ENCODE measurements around the gene PLPPR3. TPM values are rescaled to one million over a fixed set of nuclear protein-coding genes. Genes with fewer than 3 reads are reported as not detected.
A peak's percentile ranks its signal among the peaks of the same experiment; 100 is the strongest.

Gene PLPPR3
- total and polyA plus RNA-seq, 4 donors: 3.1 TPM; not detected in 3

DNA sequence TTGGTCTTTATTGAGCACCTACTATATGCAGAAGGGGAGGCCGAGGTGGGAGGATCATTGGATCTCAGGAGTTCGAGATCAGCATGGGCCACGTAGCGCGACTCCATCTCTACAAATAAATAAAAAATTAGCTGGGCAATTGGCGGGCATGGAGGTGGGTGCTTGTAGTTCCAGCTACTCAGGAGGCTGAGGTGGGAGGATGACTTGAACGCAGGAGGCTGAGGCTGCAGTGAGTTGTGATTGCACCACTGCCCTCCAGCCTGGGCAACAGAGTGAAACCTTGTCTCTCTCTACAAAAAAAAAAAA is 41.5 kb upstream of the PLPPR3 start (continued):
- TF ChIP-seq, protein P1, sequence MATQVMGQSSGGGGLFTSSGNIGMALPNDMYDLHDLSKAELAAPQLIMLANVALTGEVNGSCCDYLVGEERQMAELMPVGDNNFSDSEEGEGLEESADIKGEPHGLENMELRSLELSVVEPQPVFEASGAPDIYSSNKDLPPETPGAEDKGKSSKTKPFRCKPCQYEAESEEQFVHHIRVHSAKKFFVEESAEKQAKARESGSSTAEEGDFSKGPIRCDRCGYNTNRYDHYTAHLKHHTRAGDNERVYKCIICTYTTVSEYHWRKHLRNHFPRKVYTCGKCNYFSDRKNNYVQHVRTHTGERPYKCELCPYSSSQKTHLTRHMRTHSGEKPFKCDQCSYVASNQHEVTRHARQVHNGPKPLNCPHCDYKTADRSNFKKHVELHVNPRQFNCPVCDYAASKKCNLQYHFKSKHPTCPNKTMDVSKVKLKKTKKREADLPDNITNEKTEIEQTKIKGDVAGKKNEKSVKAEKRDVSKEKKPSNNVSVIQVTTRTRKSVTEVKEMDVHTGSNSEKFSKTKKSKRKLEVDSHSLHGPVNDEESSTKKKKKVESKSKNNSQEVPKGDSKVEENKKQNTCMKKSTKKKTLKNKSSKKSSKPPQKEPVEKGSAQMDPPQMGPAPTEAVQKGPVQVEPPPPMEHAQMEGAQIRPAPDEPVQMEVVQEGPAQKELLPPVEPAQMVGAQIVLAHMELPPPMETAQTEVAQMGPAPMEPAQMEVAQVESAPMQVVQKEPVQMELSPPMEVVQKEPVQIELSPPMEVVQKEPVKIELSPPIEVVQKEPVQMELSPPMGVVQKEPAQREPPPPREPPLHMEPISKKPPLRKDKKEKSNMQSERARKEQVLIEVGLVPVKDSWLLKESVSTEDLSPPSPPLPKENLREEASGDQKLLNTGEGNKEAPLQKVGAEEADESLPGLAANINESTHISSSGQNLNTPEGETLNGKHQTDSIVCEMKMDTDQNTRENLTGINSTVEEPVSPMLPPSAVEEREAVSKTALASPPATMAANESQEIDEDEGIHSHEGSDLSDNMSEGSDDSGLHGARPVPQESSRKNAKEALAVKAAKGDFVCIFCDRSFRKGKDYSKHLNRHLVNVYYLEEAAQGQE (IDR thresholded peaks at IDR 0.05): no peak
- TF ChIP-seq YY1 (IDR thresholded peaks at IDR 0.05) (no peak), EGR1 (IDR thresholded peaks at IDR 0.05; ENCODE audit: low read depth in 2 of 2) (no peak), RAD21 (IDR thresholded peaks at IDR 0.05) (no peak), FOXA2 (IDR thresholded peaks at IDR 0.05) (no peak), TAF1 (conservative IDR thresholded peaks at IDR 0.05) (no peak)
- TF ChIP-seq, protein P2, sequence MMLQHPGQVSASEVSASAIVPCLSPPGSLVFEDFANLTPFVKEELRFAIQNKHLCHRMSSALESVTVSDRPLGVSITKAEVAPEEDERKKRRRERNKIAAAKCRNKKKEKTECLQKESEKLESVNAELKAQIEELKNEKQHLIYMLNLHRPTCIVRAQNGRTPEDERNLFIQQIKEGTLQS (IDR thresholded peaks at IDR 0.05): no peak

DNA sequence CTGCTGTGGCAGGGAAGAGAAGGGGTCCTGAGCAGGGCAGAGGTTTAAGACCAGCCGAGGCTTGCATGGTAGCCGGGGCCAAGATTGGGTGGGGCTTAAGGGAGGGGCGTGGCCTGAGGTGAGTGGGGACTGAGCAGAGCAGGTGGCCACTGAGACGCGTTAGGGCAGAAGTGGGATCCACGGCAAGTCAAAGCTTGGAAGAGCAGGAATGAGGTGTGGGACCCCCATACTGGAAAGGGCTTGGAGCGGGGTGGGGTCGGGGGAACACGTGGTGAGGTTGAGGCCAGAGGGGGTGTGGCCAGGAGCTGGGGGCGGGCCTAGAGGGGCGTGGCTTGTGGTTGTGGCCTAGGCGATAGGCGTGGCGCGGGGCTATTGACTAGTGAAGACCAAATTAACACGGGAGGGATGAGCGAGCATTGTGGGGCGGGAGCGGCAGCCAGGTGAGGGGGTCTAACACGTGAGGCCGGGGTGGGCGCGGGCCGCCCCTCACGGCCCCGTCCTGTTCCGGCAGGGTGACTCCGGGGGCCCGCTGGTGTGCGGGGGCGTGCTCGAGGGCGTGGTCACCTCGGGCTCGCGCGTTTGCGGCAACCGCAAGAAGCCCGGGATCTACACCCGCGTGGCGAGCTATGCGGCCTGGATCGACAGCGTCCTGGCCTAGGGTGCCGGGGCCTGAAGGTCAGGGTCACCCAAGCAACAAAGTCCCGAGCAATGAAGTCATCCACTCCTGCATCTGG is 41.0 kb upstream of the PLPPR3 start:
- DNase-seq (ENCODE audit: low spot score): peak; percentile 83
- Histone ChIP-seq H3K36me3 (ENCODE audit: control insufficient read depth in 4 of 4, insufficient read depth in 3 of 4, low read depth in 1 of 4, low read length in 3 of 4) (peaks cover 0 to 5% (median 2%) of the 10 kb centered on the region in 4 donors), H3K27ac (ENCODE audit: low read depth in 1 of 2, low read length in 2 of 2) (no peak overlapping the region), H3K4me1 (ENCODE audit: control insufficient read depth in 4 of 4, insufficient read depth in 4 of 4, low read length in 3 of 4) (peaks cover 0 to 20% (median 11%) of the 10 kb centered on the region in 4 donors), H3K9ac (ENCODE audit: low read depth in 1 of 2, low read length in 2 of 2) (no peak overlapping the region), H3K27me3 (ENCODE audit: control insufficient read depth in 4 of 4, insufficient read depth in 4 of 4, low read length in 3 of 4) (no peaks in the 10 kb centered on the region), H3K9me3 (ENCODE audit: control insufficient read depth in 4 of 4, low read length in 3 of 4) (peaks cover 0 to 1% (median 0%) of the 10 kb centered on the region in 4 donors), H3K4me3 (ENCODE audit: low read depth in 1 of 3, low read length in 3 of 3) (no peak overlapping the region)
- TF ChIP-seq GABPA (IDR thresholded peaks at IDR 0.05 in 1 of 2, conservative IDR thresholded peaks at IDR 0.05 in 1 of 2): no peak
- no peak for TF ChIP-seq HNF4A (conservative IDR thresholded peaks at IDR 0.05)
- TF ChIP-seq, protein P3, sequence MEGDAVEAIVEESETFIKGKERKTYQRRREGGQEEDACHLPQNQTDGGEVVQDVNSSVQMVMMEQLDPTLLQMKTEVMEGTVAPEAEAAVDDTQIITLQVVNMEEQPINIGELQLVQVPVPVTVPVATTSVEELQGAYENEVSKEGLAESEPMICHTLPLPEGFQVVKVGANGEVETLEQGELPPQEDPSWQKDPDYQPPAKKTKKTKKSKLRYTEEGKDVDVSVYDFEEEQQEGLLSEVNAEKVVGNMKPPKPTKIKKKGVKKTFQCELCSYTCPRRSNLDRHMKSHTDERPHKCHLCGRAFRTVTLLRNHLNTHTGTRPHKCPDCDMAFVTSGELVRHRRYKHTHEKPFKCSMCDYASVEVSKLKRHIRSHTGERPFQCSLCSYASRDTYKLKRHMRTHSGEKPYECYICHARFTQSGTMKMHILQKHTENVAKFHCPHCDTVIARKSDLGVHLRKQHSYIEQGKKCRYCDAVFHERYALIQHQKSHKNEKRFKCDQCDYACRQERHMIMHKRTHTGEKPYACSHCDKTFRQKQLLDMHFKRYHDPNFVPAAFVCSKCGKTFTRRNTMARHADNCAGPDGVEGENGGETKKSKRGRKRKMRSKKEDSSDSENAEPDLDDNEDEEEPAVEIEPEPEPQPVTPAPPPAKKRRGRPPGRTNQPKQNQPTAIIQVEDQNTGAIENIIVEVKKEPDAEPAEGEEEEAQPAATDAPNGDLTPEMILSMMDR (IDR thresholded peaks at IDR 0.05; ENCODE audit: low read depth, low read length, missing input control): no peak
- no peak for TF ChIP-seq FOXA2 (IDR thresholded peaks at IDR 0.05)
- TF ChIP-seq, protein P4, sequence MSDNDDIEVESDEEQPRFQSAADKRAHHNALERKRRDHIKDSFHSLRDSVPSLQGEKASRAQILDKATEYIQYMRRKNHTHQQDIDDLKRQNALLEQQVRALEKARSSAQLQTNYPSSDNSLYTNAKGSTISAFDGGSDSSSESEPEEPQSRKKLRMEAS (IDR thresholded peaks at IDR 0.05): no peak
- no peak for TF ChIP-seq JUND (IDR thresholded peaks at IDR 0.05)
- TF ChIP-seq EGR1 (IDR thresholded peaks at IDR 0.05; ENCODE audit: low read depth in 2 of 2): no peak
- TF ChIP-seq YY1 (IDR thresholded peaks at IDR 0.05): no peak
- TF ChIP-seq RAD21 (IDR thresholded peaks at IDR 0.05): no peak
- no peak for TF ChIP-seq FOXA1 (IDR thresholded peaks at IDR 0.05)
- TF ChIP-seq, protein P5, sequence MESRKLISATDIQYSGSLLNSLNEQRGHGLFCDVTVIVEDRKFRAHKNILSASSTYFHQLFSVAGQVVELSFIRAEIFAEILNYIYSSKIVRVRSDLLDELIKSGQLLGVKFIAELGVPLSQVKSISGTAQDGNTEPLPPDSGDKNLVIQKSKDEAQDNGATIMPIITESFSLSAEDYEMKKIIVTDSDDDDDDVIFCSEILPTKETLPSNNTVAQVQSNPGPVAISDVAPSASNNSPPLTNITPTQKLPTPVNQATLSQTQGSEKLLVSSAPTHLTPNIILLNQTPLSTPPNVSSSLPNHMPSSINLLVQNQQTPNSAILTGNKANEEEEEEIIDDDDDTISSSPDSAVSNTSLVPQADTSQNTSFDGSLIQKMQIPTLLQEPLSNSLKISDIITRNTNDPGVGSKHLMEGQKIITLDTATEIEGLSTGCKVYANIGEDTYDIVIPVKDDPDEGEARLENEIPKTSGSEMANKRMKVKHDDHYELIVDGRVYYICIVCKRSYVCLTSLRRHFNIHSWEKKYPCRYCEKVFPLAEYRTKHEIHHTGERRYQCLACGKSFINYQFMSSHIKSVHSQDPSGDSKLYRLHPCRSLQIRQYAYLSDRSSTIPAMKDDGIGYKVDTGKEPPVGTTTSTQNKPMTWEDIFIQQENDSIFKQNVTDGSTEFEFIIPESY (IDR thresholded peaks at IDR 0.05): no peak
- TF ChIP-seq, protein P2 (IDR thresholded peaks at IDR 0.05): no peak
- no peak for TF ChIP-seq TAF1 (conservative IDR thresholded peaks at IDR 0.05)
- no peak for TF ChIP-seq RXRA (IDR thresholded peaks at IDR 0.05)
- no peak for TF ChIP-seq SP1 (IDR thresholded peaks at IDR 0.05)
- no peak for TF ChIP-seq HNF4G (IDR thresholded peaks at IDR 0.05)
- no peak for TF ChIP-seq NR2F2 (IDR thresholded peaks at IDR 0.05)
- TF ChIP-seq, protein P1 (IDR thresholded peaks at IDR 0.05): no peak
- WGBS: 19% methylated on average over 48 of the region's 48 CpGs
